Measurements from ENCODE around the gene CACNA1C. TPM values are rescaled to one million over a fixed set of nuclear protein-coding genes. Genes with fewer than 3 reads are reported as not detected.

The CACNA1C gene
- total RNA-seq, 3 donors from 2014 or later, result 2.6 to 11.8 (median 9.5) TPM

- Histone ChIP-seq H3K9me3 (no peaks in the 10 kb centered on the region), H3K27ac (peak overlapping the region in 1 of 2 donors; percentile 38), H3K27me3 (no peaks in the 10 kb centered on the region), H3K4me3 (no peak overlapping the region), H3K4me1 (peaks cover 3 to 4% of the 10 kb centered on the region in 2 donors), H3K36me3 (no peaks in the 10 kb centered on the region)
- intact Hi-C loops (cut with DNase I; ENCODE audit: low total_unique reads), result no loop called here
- TF ChIP-seq POLR2AphosphoS5 (IDR thresholded peaks at IDR 0.05), result no peak
- TF ChIP-seq CTCF (IDR thresholded peaks at IDR 0.05), result no peak
- no peak for TF ChIP-seq POLR2A (IDR thresholded peaks at IDR 0.05)
- no peak for DNase-seq (ENCODE audit: low spot score in 2 of 2)
These were observed 8.6 kb downstream of the CACNA1C start for GRCh38 chr12:2061402-2061801.

- Histone ChIP-seq H3K9me3 (no peaks in the 10 kb centered on the region), H3K4me1 (peaks cover 3 to 4% of the 10 kb centered on the region in 2 donors), H3K27me3 (no peaks in the 10 kb centered on the region), H3K36me3 (no peaks in the 10 kb centered on the region), H3K4me3 (peak overlapping the region in 2 of 3 donors; percentile 35 to 58), H3K27ac (peak overlapping the region; percentile 84 to 94)
- intact Hi-C loops (cut with DNase I; ENCODE audit: low total_unique reads), result no loop called here
- peak in 1 of 2 donors; percentile 54 for DNase-seq (ENCODE audit: low spot score in 2 of 2)
- no peak for TF ChIP-seq POLR2AphosphoS5 (IDR thresholded peaks at IDR 0.05)
- no peak for TF ChIP-seq POLR2A (IDR thresholded peaks at IDR 0.05)
- TF ChIP-seq CTCF (IDR thresholded peaks at IDR 0.05), result no peak
These were observed 11.3 kb downstream of the CACNA1C start for GRCh38 chr12:2064071-2064507.

GRCh38 chr12:2068653-2069052 lies 15.9 kb downstream of the CACNA1C start:
- intact Hi-C loops (cut with DNase I; ENCODE audit: low total_unique reads), result no loop called here
- H3K27ac ChIP-seq, result no peak overlapping the region
- no peak for TF ChIP-seq POLR2A (IDR thresholded peaks at IDR 0.05)
- no peak for TF ChIP-seq POLR2AphosphoS5 (IDR thresholded peaks at IDR 0.05)
- no peak for TF ChIP-seq CTCF (IDR thresholded peaks at IDR 0.05)

GRCh38 chr12:2070440-2071045 lies 17.8 kb downstream of the CACNA1C start:
- TF ChIP-seq CTCF (IDR thresholded peaks at IDR 0.05), result no peak
- TF ChIP-seq POLR2A (IDR thresholded peaks at IDR 0.05), result no peak
- no peak for TF ChIP-seq POLR2AphosphoS5 (IDR thresholded peaks at IDR 0.05)
- Histone ChIP-seq H3K27ac (no peak overlapping the region), H3K27me3 (no peaks in the 10 kb centered on the region), H3K9me3 (peaks cover 6 to 14% of the 10 kb centered on the region in 2 donors), H3K36me3 (no peaks in the 10 kb centered on the region), H3K4me1 (no peaks in the 10 kb centered on the region), H3K4me3 (no peak overlapping the region)
- intact Hi-C loops (cut with DNase I; ENCODE audit: low total_unique reads), result no loop called here
- DNase-seq (ENCODE audit: low spot score in 2 of 2), result no peak

More at GRCh38 chr12:2068653-2069052, 15.9 kb downstream of the CACNA1C start:
- DNase-seq (ENCODE audit: low spot score in 2 of 2), result no peak
- Histone ChIP-seq H3K4me1 (peaks cover 0 to 4% of the 10 kb centered on the region in 2 donors), H3K36me3 (no peaks in the 10 kb centered on the region), H3K27me3 (no peaks in the 10 kb centered on the region), H3K9me3 (peaks cover 6 to 14% of the 10 kb centered on the region in 2 donors), H3K4me3 (no peak overlapping the region)

GRCh38 chr12:2074792-2075191 lies 22.0 kb downstream of the CACNA1C start:
- TF ChIP-seq POLR2A (IDR thresholded peaks at IDR 0.05) (no peak), CTCF (IDR thresholded peaks at IDR 0.05) (no peak), POLR2AphosphoS5 (IDR thresholded peaks at IDR 0.05) (no peak)
- Histone ChIP-seq H3K4me1 (no peaks in the 10 kb centered on the region), H3K9me3 (peaks cover 3 to 10% of the 10 kb centered on the region in 2 donors), H3K4me3 (no peak overlapping the region), H3K27me3 (no peaks in the 10 kb centered on the region), H3K27ac (peak overlapping the region; percentile 42 to 48), H3K36me3 (no peaks in the 10 kb centered on the region)
- no peak for DNase-seq (ENCODE audit: low spot score in 2 of 2)
- intact Hi-C loops (cut with DNase I; ENCODE audit: low total_unique reads), result no loop called here
